ENCODE data around the gene EXOC5. TPM values are rescaled to one million over a fixed set of nuclear protein-coding genes. Genes with fewer than 3 reads are reported as not detected.
"Not testable (repeated sequence)": the region's sequence is repeated elsewhere in the genome, so short reads cannot be mapped to it uniquely, and the experiment has no call there.

EXOC5 gene
- polyA plus RNA-seq, 1 experiment, result 24.0 TPM

GRCh38 chr14:57259672-57260071, 9.0 kb downstream of the EXOC5 start:
- H3K27me3 ChIP-seq (ENCODE audit: control insufficient read depth, insufficient read depth, low read length), result no peaks in the 10 kb centered on the region
- no peaks in the 10 kb centered on the region for H3K36me3 ChIP-seq (ENCODE audit: control insufficient read depth, insufficient read depth, low read length)
- POLR2A ChIA-PET, result interaction anchor here (0.7 kb wide), 1 partner anchor 645 kb away, joined by 5 read pairs; no protein-coding TSS in a partner anchor
- DNase-seq (ENCODE audit: low read depth), result no peak
- CTCF ChIA-PET, result no interaction called here
- H3K4me3 ChIP-seq (ENCODE audit: low read depth, low read length), result no peak overlapping the region
- no peak for TF ChIP-seq CTCF (IDR thresholded peaks at IDR 0.05; ENCODE audit: insufficient read depth, low read depth, low read length)

GRCh38 chr14:57258221-57258620, 10.5 kb downstream of the EXOC5 start:
- POLR2A ChIA-PET; H3K36me3 ChIP-seq (ENCODE audit: control insufficient read depth, insufficient read depth, low read length); H3K27me3 ChIP-seq (ENCODE audit: control insufficient read depth, insufficient read depth, low read length); H3K4me3 ChIP-seq (ENCODE audit: low read depth, low read length); DNase-seq (ENCODE audit: low read depth): not testable (repeated sequence)
- CTCF ChIA-PET, result interaction anchor here (0.6 kb wide), 2 partner anchors 23 to 27 kb away, joined by 3 read pairs; no protein-coding TSS in a partner anchor

GRCh38 chr14:57254884-57255283, 13.8 kb downstream of the EXOC5 start:
- no peak for DNase-seq (ENCODE audit: low read depth)
- no peak overlapping the region for H3K4me3 ChIP-seq (ENCODE audit: low read depth, low read length)
- ChIA-PET CTCF (interaction anchor here (0.6 kb wide), 1 partner anchor 675 kb away, joined by 4 read pairs; the partner anchor contains the start of gene TMEM260), POLR2A (no interaction called here)
- H3K27me3 ChIP-seq (ENCODE audit: control insufficient read depth, insufficient read depth, low read length), result no peaks in the 10 kb centered on the region
- no peaks in the 10 kb centered on the region for H3K36me3 ChIP-seq (ENCODE audit: control insufficient read depth, insufficient read depth, low read length)
- no peak for TF ChIP-seq CTCF (IDR thresholded peaks at IDR 0.05; ENCODE audit: insufficient read depth, low read depth, low read length)

GRCh38 chr14:57246933-57247657, 21.6 kb downstream of the EXOC5 start:
- ChIA-PET POLR2A (no interaction called here), CTCF (no interaction called here)
- H3K27me3 ChIP-seq (ENCODE audit: control insufficient read depth, insufficient read depth, low read length), result no peaks in the 10 kb centered on the region
- H3K36me3 ChIP-seq (ENCODE audit: control insufficient read depth, insufficient read depth, low read length), result no peaks in the 10 kb centered on the region; the same call in 1 of the 2 replicates
- H3K4me3 ChIP-seq (ENCODE audit: low read depth, low read length), result no peak overlapping the region
- TF ChIP-seq CTCF (IDR thresholded peaks at IDR 0.05; ENCODE audit: insufficient read depth, low read depth, low read length), result no peak
- peak; percentile 36 for DNase-seq (ENCODE audit: low read depth)

GRCh38 chr14:57245941-57246340, 22.8 kb downstream of the EXOC5 start:
- Histone ChIP-seq H3K4me3 (ENCODE audit: low read depth, low read length) (no peak overlapping the region), H3K27me3 (ENCODE audit: control insufficient read depth, insufficient read depth, low read length) (no peaks in the 10 kb centered on the region), H3K36me3 (ENCODE audit: control insufficient read depth, insufficient read depth, low read length) (no peaks in the 10 kb centered on the region; the same call in 1 of the 2 replicates)
- TF ChIP-seq CTCF (IDR thresholded peaks at IDR 0.05; ENCODE audit: insufficient read depth, low read depth, low read length), result no peak
- DNase-seq (ENCODE audit: low read depth), result no peak
- CTCF ChIA-PET, result no interaction called here
- POLR2A ChIA-PET, result no interaction called here
